GM12878 (cell line): ENCODE measurements around the gene DUSP22. TPM values are rescaled to one million over a fixed set of nuclear protein-coding genes. Genes with fewer than 3 reads are reported as not detected.

Experiments used
- ATAC-seq: fragments of 200-7000 bp; cut with Tn5 transposase; 3 replicates; pipeline ENCODE4 v1.9.1; 2020; ENCODE audit warnings: mild to moderate bottlenecking, moderate library complexity
- BruUV-seq: library from RNA; stranded (reverse); fragments of 400-500 nt; replicated peaks from 2 replicates; lab custom pipeline; 2021; lab: Mats Ljungman, UMichigan
- CTCF ChIA-PET: fragments of 300-600 bp; sonication (Branson Sonifier 250); formaldehyde crosslinking; extraction: SDS; loops from one replicate; lab custom pipeline; 2021; ENCODE audit warnings: inconsistent platforms; lab: Yijun Ruan, JAX
- POLR2A ChIA-PET: fragments of 350-600 bp; formaldehyde crosslinking; extraction: SDS; loops from one replicate; lab custom pipeline; 2021; ENCODE audit warnings: inconsistent platforms; lab: Charles Lee
- RAD21 ChIA-PET: fragments of 300-600 bp; sonication (Branson Sonifier 250); formaldehyde crosslinking; loops from one replicate; lab custom pipeline; 2023; ENCODE audit warnings: antibody characterized with exemption; ENCODE audit not compliant: unreplicated experiment; lab: Charles Lee
- SMC1A ChIA-PET: fragments of 300-600 bp; sonication (Branson Sonifier 250); formaldehyde crosslinking; loops from one replicate; lab custom pipeline; 2023; ENCODE audit not compliant: unreplicated experiment, uncharacterized antibody; lab: Charles Lee
- DNase-seq: peaks from one replicate; pipeline ENCODE4 v3.0.0-alpha.2; 2011; ENCODE audit warnings: low read depth, low spot score
- FAIRE-seq: peaks from 3 replicates; lab custom pipeline; 2011; peaks lifted over from hg19 to GRCh38; lab: Jason Lieb, UNC
- H2AFZ ChIP-seq: 2 replicates; pipeline ENCODE4 v1.6.0; 2011; ENCODE audit warnings: low read depth, low read length, control low read depth; ENCODE audit not compliant: control insufficient read depth
- H3K27ac ChIP-seq: 2 replicates; pipeline ENCODE4 v1.5.1; 2011; ENCODE audit warnings: control low read depth; ENCODE audit not compliant: control insufficient read depth, insufficient read depth
- H3K27me3 ChIP-seq, 2 experiments: replicated peaks in 1 of 2; 2 replicates each; pipeline versions ENCODE4 v1.6.0 to v1.6.1; 2011; ENCODE audit warnings: low read length in 1 of 2; ENCODE audit not compliant: control insufficient read depth in 2 of 2, insufficient read depth in 2 of 2
- H3K36me3 ChIP-seq, 2 experiments: 2 replicates each; pipeline ENCODE4 v1.5.1; 2011; ENCODE audit warnings: low read length in 1 of 2; ENCODE audit not compliant: control insufficient read depth in 2 of 2, insufficient read depth in 2 of 2
- H3K4me1 ChIP-seq: 2 replicates; pipeline ENCODE4 v1.6.1; 2011; ENCODE audit warnings: mild to moderate bottlenecking, low read length, moderate library complexity, mixed read lengths; ENCODE audit not compliant: control insufficient read depth, insufficient read depth
- H3K4me2 ChIP-seq: 2 replicates; pipeline ENCODE4 v1.6.0; 2011; ENCODE audit warnings: control low read depth; ENCODE audit not compliant: control insufficient read depth, insufficient read depth
- H3K4me3 ChIP-seq: fragments of 200-600 bp; sonication (generic); 2 replicates; pipeline ENCODE4 v1.5.1; 2016
- H3K79me2 ChIP-seq: 2 replicates; pipeline ENCODE4 v1.6.0; 2011; ENCODE audit warnings: low read length; ENCODE audit not compliant: control insufficient read depth, insufficient read depth
- H3K9ac ChIP-seq: 2 replicates; pipeline ENCODE4 v1.8.0; 2011; ENCODE audit warnings: low read length, control low read depth, mixed read lengths; ENCODE audit not compliant: control insufficient read depth, insufficient read depth
- H3K9me3 ChIP-seq: replicated peaks from 3 replicates; pipeline ENCODE4 v1.5.1; 2011; ENCODE audit warnings: mild to moderate bottlenecking, low read length; ENCODE audit not compliant: control insufficient read depth, insufficient read depth
- H4K20me1 ChIP-seq: 2 replicates; pipeline ENCODE4 v1.6.0; 2011; ENCODE audit not compliant: control insufficient read depth, insufficient read depth
- CBFB ChIP-seq: IDR thresholded peaks from 2 replicates; pipeline ENCODE4 v1.6.1; 2016; ENCODE audit warnings: antibody characterized with exemption, low read depth
- CEBPB ChIP-seq, 2 experiments: fragments of 150-350 bp in 1 of 2; IDR thresholded peaks; 2 replicates each; pipeline ENCODE4 v1.6.1; 2012 to 2014; ENCODE audit warnings: low read depth in 2 of 2, low read length in 2 of 2, borderline replicate concordance in 1 of 2, inconsistent platforms in 1 of 2
- EGR1 ChIP-seq, 2 experiments: IDR thresholded peaks; 1 replicate in 1 of 2; 2 replicates in 1 of 2; pipeline ENCODE4 v1.6.1; 2011 to 2012; ENCODE audit warnings: low read depth in 2 of 2, low read length in 2 of 2, borderline replicate concordance in 1 of 2, mild to moderate bottlenecking in 1 of 2, moderate library complexity in 1 of 2
- ESRRA ChIP-seq: IDR thresholded peaks from 2 replicates; pipeline ENCODE4 v1.6.1; 2012; ENCODE audit warnings: mild to moderate bottlenecking, low read length, improper control_type of control experiment
- JUNB ChIP-seq: IDR thresholded peaks from 2 replicates; pipeline ENCODE4 v1.6.1; 2016; ENCODE audit warnings: antibody characterized with exemption, mild to moderate bottlenecking
- LARP7 ChIP-seq: fragments of 450-650 bp; IDR thresholded peaks from 2 replicates; pipeline ENCODE4 v1.6.1; 2017; ENCODE audit warnings: mild to moderate bottlenecking
- MTA2 ChIP-seq: fragments of 450-650 bp; IDR thresholded peaks from 2 replicates; pipeline ENCODE4 v1.6.1; 2016; ENCODE audit warnings: low read depth, mild to moderate bottlenecking, moderate library complexity
- NFYB ChIP-seq: IDR thresholded peaks from 2 replicates; pipeline ENCODE4 v1.6.1; 2011; ENCODE audit warnings: low read depth, mild to moderate bottlenecking, low read length, improper control_type of control experiment, moderate library complexity; ENCODE audit not compliant: insufficient read depth
- PAX8 ChIP-seq: fragments of 450-650 bp; IDR thresholded peaks from 2 replicates; pipeline ENCODE4 v1.6.1; 2017; ENCODE audit warnings: mild to moderate bottlenecking, moderate library complexity
- RAD21 ChIP-seq: IDR thresholded peaks from 2 replicates; pipeline ENCODE4 v1.6.1; 2011; ENCODE audit warnings: mild to moderate bottlenecking, low read depth, low read length, moderate library complexity; ENCODE audit not compliant: insufficient read depth
- RELA ChIP-seq: fragments of 450-650 bp; IDR thresholded peaks from 2 replicates; pipeline ENCODE4 v1.8.0; 2014; ENCODE audit warnings: borderline replicate concordance; ENCODE audit not compliant: partially characterized antibody
- SPI1 ChIP-seq: IDR thresholded peaks from 2 replicates; pipeline ENCODE4 v1.6.1; 2011; ENCODE audit warnings: low read depth, mild to moderate bottlenecking, low read length, moderate library complexity, borderline replicate concordance; ENCODE audit not compliant: insufficient read depth
- SREBF1 ChIP-seq: IDR thresholded peaks from 2 replicates; pipeline ENCODE4 v1.6.1; 2012; ENCODE audit warnings: mild to moderate bottlenecking, low read length
- STAT1 ChIP-seq: fragments of 450-650 bp; conservative IDR thresholded peaks from 2 replicates; pipeline ENCODE4 v1.6.1; 2014; ENCODE audit warnings: antibody characterized with exemption, mild to moderate bottlenecking
- TAF1 ChIP-seq: IDR thresholded peaks from 2 replicates; pipeline ENCODE4 v1.6.1; 2011; ENCODE audit warnings: mild to moderate bottlenecking, low read depth, low read length, borderline replicate concordance
- ZNF207 ChIP-seq: fragments of 450-650 bp; IDR thresholded peaks from 2 replicates; pipeline ENCODE4 v1.6.1; 2014; ENCODE audit warnings: antibody characterized with exemption, mild to moderate bottlenecking, borderline replicate concordance
- ZNF217 ChIP-seq: fragments of 450-650 bp; IDR thresholded peaks from 2 replicates; pipeline ENCODE4 v1.6.1; 2017; ENCODE audit warnings: antibody characterized with exemption, mild to moderate bottlenecking
- WGBS: methylation state at CpG from one replicate; pipeline ENCODE4 v1.1.6; 2016; ENCODE audit warnings: low lambda C conversion rate; ENCODE audit not compliant: insufficient replicate concordance, insufficient coverage; ENCODE audit errors: missing lambda C conversion rate; 5-methylcytosine and 5-hydroxymethylcytosine counted together
- in situ Hi-C: fragments of 300-500 bp; cut with MboI; formaldehyde crosslinking; loops from 9 replicates; pipeline ENCODE4 v1.14.3; 2018; ENCODE audit warnings: mixed read lengths
- intact Hi-C: fragments of 100-400 bp; cut with micrococcal nuclease; formaldehyde crosslinking; loops from one replicate; pipeline ENCODE4 v1.14.2; 2022; ENCODE audit not compliant: unreplicated experiment
- polyA plus RNA-seq, 11 experiments: library from polyadenylated mRNA; depleted of rRNA in 4 of 11; unstranded in 6 of 11; stranded (reverse) in 5 of 11; fragments of >200 nt; fragmentation: Nextera tagmentation in 4 of 11; fragmentation: Illumina TruSeq in 1 of 11; extraction: Ambion mirVana in 4 of 11; extraction: Trizol in 1 of 11; gene quantifications; 1 replicate in 1 of 11; 2 replicates in 10 of 11; pipeline versions ENCODE4 v1.2.1 to v1.2.3, GENCODE V29; 2011 to 2016; ENCODE audit warnings: inconsistent platforms in 2 of 11, missing spikeins in 2 of 11, low read depth in 1 of 11
- total RNA-seq, 4 experiments: library from RNA; depleted of rRNA in 3 of 4; stranded (reverse); fragments of >200 nt in 3 of 4; fragmentation: Illumina TruSeq in 1 of 4; extraction: Trizol in 1 of 4; gene quantifications; 2 replicates each; pipeline versions ENCODE4 v1.2.1 to v1.2.3, GENCODE V29; 2013 to 2021
- TF ChIP-seq, protein P1 (sequence below): fragments of 450-650 bp; IDR thresholded peaks from 2 replicates; pipeline ENCODE4 v1.6.1; 2017; ENCODE audit warnings: mild to moderate bottlenecking, moderate library complexity
- TF ChIP-seq, protein P2 (sequence below): fragments of 450-650 bp; IDR thresholded peaks from 2 replicates; pipeline ENCODE4 v1.6.1; 2016; ENCODE audit warnings: mild to moderate bottlenecking

The DUSP22 gene
- total and polyA plus RNA-seq, 10 of the 15 experiments (the other 5 are each of a cell fraction or from before 2014, with no cell fraction given), result 78.9 to 156 (median 107) TPM

DNA sequence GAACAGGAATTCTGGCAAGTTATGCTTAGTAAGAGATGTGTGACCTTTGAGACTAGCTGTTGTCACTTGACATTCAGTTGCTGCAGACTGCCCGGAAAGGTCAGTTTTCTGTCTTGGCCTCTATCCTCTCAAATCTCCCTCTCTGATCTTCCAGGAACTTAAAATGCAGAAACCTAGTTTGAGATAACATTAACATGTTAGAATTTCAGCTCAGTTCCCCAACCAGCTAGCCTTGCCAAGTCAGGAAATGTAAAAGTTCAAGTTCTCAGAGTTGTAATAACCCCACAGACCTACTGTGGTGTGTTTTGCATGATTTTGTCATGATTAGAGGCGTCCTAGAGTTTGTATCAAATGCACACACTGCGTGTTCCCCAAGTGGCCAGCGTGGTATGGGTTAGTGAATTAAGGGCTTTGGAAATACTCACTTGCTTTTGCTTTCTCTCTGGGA, 46.6 kb downstream of the DUSP22 start (continued):
- TF ChIP-seq ESRRA (no peak), RAD21 (no peak), SPI1 (peak; percentile 35; the same call in 1 of the 2 replicates), NFYB (no peak), TAF1 (peak; percentile 35; the same call in 1 of the 2 replicates), EGR1 (IDR thresholded peaks at IDR 0.05; ENCODE audit: borderline replicate concordance in 1 of 2, low read depth in 2 of 2, low read length in 2 of 2) (no peak), PAX8 (no peak), CEBPB (IDR thresholded peaks at IDR 0.05; ENCODE audit: borderline replicate concordance in 1 of 2, low read depth in 2 of 2, low read length in 2 of 2) (no peak), RELA (no peak), LARP7 (no peak)

DNA sequence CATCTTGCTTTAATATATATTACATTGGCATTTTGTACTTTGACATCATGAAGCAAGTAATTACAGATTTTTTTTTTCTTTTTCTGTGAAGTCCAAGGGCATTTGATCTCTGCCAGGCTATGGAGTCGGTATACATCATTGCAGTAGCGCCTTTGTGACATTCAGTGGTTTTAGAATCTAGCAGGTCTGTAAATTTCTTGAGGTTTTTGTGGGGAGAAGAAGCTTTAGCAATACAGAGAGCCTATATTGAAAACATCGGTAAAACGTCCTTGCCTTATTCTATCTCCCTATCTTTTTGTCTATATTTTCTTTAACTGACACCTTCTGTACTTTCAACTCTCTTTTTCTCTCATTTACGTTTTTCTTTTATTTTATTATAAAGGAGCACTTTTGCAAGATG, 47.2 kb downstream of the DUSP22 start:
- peak; percentile 9 for ATAC-seq
- H3K36me3 ChIP-seq, result peaks cover 12 to 14% of the 10 kb centered on the region in 2 experiments; a peak in 3 of 4 replicates
- H3K4me1 ChIP-seq, result peaks cover 84% of the 10 kb centered on the region
- no peaks in the 10 kb centered on the region for H3K27me3 ChIP-seq
- ChIA-PET POLR2A (interaction anchor here (0.9 to 7.4 kb wide), 15 partner anchors 9 to 114 kb away, joined by 3 to 150 read pairs (median 8); partner anchors contain the start of genes DUSP22 and IRF4), RAD21 (interaction anchor here (0.8 to 8.7 kb wide), 16 partner anchors 9 to 109 kb away, joined by 3 to 256 read pairs (median 15); partner anchors contain the start of genes DUSP22 and IRF4), SMC1A (interaction anchor here (1.0 to 17.1 kb wide), 19 partner anchors 8 to 118 kb away, joined by 3 to 707 read pairs (median 26); partner anchors contain the start of genes DUSP22 and IRF4), CTCF (interaction anchor here (0.6 to 5.2 kb wide), 22 partner anchors 8 to 1098 kb away, joined by 3 to 64 read pairs (median 6); partner anchors contain the start of genes DUSP22 and IRF4)
- TF ChIP-seq, protein P1, sequence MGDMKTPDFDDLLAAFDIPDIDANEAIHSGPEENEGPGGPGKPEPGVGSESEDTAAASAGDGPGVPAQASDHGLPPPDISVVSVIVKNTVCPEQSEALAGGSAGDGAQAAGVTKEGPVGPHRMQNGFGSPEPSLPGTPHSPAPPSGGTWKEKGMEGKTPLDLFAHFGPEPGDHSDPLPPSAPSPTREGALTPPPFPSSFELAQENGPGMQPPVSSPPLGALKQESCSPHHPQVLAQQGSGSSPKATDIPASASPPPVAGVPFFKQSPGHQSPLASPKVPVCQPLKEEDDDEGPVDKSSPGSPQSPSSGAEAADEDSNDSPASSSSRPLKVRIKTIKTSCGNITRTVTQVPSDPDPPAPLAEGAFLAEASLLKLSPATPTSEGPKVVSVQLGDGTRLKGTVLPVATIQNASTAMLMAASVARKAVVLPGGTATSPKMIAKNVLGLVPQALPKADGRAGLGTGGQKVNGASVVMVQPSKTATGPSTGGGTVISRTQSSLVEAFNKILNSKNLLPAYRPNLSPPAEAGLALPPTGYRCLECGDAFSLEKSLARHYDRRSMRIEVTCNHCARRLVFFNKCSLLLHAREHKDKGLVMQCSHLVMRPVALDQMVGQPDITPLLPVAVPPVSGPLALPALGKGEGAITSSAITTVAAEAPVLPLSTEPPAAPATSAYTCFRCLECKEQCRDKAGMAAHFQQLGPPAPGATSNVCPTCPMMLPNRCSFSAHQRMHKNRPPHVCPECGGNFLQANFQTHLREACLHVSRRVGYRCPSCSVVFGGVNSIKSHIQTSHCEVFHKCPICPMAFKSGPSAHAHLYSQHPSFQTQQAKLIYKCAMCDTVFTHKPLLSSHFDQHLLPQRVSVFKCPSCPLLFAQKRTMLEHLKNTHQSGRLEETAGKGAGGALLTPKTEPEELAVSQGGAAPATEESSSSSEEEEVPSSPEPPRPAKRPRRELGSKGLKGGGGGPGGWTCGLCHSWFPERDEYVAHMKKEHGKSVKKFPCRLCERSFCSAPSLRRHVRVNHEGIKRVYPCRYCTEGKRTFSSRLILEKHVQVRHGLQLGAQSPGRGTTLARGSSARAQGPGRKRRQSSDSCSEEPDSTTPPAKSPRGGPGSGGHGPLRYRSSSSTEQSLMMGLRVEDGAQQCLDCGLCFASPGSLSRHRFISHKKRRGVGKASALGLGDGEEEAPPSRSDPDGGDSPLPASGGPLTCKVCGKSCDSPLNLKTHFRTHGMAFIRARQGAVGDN, result peak; percentile 37
- 0 out of 2 replicates have a peak, but pooled peaks have one; percentile 32 for TF ChIP-seq MTA2
- no peak for TF ChIP-seq STAT1
- TF ChIP-seq SREBF1, result no peak
- TF ChIP-seq, protein P2, sequence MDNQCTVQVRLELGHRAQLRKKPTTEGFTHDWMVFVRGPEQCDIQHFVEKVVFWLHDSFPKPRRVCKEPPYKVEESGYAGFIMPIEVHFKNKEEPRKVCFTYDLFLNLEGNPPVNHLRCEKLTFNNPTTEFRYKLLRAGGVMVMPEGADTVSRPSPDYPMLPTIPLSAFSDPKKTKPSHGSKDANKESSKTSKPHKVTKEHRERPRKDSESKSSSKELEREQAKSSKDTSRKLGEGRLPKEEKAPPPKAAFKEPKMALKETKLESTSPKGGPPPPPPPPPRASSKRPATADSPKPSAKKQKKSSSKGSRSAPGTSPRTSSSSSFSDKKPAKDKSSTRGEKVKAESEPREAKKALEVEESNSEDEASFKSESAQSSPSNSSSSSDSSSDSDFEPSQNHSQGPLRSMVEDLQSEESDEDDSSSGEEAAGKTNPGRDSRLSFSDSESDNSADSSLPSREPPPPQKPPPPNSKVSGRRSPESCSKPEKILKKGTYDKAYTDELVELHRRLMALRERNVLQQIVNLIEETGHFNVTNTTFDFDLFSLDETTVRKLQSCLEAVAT, result peak; percentile 15; the same call in 1 of the 2 replicates
- TF ChIP-seq JUNB, result peak; percentile 32
- peak; percentile 79; the same call in 1 of the 2 replicates for TF ChIP-seq CBFB
- no peak for TF ChIP-seq ZNF207
- TF ChIP-seq ZNF217, result 0 out of 2 replicates have a peak, but pooled peaks have one; percentile 35
- H3K9me3 ChIP-seq, result no peaks in the 10 kb centered on the region
- no TSS peak for BruUV-seq
- WGBS, result 29% methylated on average over 5 of the region's 5 CpGs
- H3K79me2 ChIP-seq, result peaks cover 88% of the 10 kb centered on the region
- H2AFZ ChIP-seq, result no peak overlapping the region
- peak overlapping the region; percentile 73 for H3K4me2 ChIP-seq
- peak overlapping the region; percentile 86 for H3K27ac ChIP-seq
- in situ Hi-C loops (no loop called here), intact Hi-C loops (loop anchor here (1.0 kb wide), 1 partner anchor 47 kb away; the partner anchor contains the start of gene DUSP22)
- H3K9ac ChIP-seq, result peak overlapping the region; percentile 57
- H3K4me3 ChIP-seq, result peak overlapping the region; percentile 41
- no peak for FAIRE-seq
- no peak for DNase-seq
- H4K20me1 ChIP-seq, result no peaks in the 10 kb centered on the region; the same call in 1 of the 2 replicates
